ENCODE data around the gene PTPRN2. TPM values are rescaled to one million over a fixed set of nuclear protein-coding genes. Genes with fewer than 3 reads are reported as not detected.

Gene PTPRN2
- total RNA-seq, 2 experiments from 2014 or later: 0.70 TPM; not detected in 1

DNA sequence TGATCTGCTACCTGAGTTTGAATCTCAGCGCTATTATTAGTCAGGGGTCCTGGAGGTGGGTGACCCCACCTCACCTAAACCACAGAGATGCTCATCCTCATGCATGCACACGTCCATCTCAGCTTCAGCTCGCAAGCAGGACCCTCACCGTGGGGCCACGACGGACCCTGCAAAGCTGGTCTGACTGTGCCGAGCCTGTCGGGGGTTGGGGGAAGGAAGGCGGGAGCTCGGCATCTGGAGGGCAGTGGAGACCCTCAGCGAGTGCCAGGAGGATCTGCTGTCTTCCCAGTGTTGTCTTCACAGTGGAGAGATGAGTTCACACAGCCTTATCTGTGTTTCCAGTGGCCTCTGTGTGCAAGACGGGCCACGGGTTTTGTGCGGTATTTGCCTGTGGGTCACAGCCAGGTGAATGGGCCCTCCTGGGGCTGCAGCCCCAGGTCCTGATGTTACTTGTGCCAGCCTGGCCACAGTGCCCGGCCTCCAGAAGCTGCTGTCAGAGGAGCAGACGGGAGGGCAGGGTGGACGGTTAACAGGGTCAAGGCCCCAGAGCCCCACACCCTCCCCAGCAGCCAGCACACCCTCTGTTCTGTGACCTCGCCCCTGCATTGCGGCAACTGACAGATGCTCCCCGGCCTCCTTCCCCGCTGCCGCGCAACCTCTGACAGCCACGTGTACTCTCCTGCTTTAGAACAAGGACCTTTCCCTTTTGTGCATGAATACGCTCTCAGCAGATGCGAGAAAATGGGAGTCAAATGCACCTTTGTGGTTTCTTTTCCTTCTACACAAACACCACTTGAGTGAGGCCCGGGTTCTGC lies 722.1 kb downstream of the PTPRN2 start:
- Histone ChIP-seq H3K79me2 (ENCODE audit: insufficient read depth, low read depth, low read length) (no peaks in the 10 kb centered on the region), H2AFZ (ENCODE audit: low read length) (no peak overlapping the region), H4K20me1 (ENCODE audit: insufficient read depth, low read length) (no peaks in the 10 kb centered on the region), H3K36me3 (ENCODE audit: insufficient read depth, low read length) (no peaks in the 10 kb centered on the region), H3K4me1 (ENCODE audit: insufficient read depth, low read length, poor library complexity, severe bottlenecking) (no peaks in the 10 kb centered on the region), H3K4me2 (ENCODE audit: low read length) (no peak overlapping the region), H3K9me2 (ENCODE audit: insufficient read depth, low read length) (no peaks in the 10 kb centered on the region), H3K4me3 (ENCODE audit: low read depth, low read length, poor library complexity, severe bottlenecking) (no peak overlapping the region), H3K9me3 (ENCODE audit: low read length) (no peaks in the 10 kb centered on the region), H3K27ac (ENCODE audit: low read depth, low read length, poor library complexity, severe bottlenecking) (no peak overlapping the region)
- intact Hi-C loops (cut with micrococcal nuclease; ENCODE audit: unreplicated experiment): no loop called here
- ChIA-PET CTCF (ENCODE audit: unreplicated experiment) (no interaction called here), POLR2A (no interaction called here)
- TF ChIP-seq, protein P1, sequence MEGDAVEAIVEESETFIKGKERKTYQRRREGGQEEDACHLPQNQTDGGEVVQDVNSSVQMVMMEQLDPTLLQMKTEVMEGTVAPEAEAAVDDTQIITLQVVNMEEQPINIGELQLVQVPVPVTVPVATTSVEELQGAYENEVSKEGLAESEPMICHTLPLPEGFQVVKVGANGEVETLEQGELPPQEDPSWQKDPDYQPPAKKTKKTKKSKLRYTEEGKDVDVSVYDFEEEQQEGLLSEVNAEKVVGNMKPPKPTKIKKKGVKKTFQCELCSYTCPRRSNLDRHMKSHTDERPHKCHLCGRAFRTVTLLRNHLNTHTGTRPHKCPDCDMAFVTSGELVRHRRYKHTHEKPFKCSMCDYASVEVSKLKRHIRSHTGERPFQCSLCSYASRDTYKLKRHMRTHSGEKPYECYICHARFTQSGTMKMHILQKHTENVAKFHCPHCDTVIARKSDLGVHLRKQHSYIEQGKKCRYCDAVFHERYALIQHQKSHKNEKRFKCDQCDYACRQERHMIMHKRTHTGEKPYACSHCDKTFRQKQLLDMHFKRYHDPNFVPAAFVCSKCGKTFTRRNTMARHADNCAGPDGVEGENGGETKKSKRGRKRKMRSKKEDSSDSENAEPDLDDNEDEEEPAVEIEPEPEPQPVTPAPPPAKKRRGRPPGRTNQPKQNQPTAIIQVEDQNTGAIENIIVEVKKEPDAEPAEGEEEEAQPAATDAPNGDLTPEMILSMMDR (conservative IDR thresholded peaks at IDR 0.05; ENCODE audit: low read length): no peak
- no peak for TF ChIP-seq EZH2phosphoT487 (IDR thresholded peaks at IDR 0.05; ENCODE audit: borderline replicate concordance, low read depth, low read length)
- no TSS peak for BruUV-seq (replicated peaks)
- no peak for DNase-seq (ENCODE audit: low spot score)

DNA sequence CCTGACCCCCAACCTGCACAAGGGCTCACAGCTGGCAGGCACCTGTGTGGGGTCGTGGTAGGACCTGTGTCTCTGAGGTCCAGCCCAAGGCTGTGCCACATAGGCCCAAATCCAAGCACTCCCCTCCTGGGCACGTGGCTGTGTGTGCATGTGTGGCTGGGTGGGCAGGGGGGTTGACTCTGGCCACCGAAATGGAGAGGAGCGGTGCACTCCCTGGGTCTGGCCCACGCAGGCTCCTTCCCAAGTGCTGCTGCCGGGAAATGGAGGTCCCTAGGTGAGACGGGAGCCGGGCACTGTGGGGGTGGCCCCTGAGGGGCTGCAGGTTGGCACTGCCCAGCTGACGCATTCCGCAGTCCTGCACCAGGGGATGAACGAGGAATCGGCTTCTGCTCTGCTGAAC lies 722.7 kb downstream of the PTPRN2 start:
- Histone ChIP-seq H4K20me1 (ENCODE audit: insufficient read depth, low read length) (no peaks in the 10 kb centered on the region), H3K36me3 (ENCODE audit: insufficient read depth, low read length) (no peaks in the 10 kb centered on the region), H3K4me3 (ENCODE audit: low read depth, low read length, poor library complexity, severe bottlenecking) (no peak overlapping the region), H3K9me3 (ENCODE audit: low read length) (no peaks in the 10 kb centered on the region), H3K27ac (ENCODE audit: low read depth, low read length, poor library complexity, severe bottlenecking) (no peak overlapping the region), H3K4me1 (ENCODE audit: insufficient read depth, low read length, poor library complexity, severe bottlenecking) (no peaks in the 10 kb centered on the region), H3K9me2 (ENCODE audit: insufficient read depth, low read length) (no peaks in the 10 kb centered on the region), H3K4me2 (ENCODE audit: low read length) (no peak overlapping the region), H3K79me2 (ENCODE audit: insufficient read depth, low read depth, low read length) (no peaks in the 10 kb centered on the region), H2AFZ (ENCODE audit: low read length) (no peak overlapping the region)
- no peak for DNase-seq (ENCODE audit: low spot score)
- POLR2A ChIA-PET: no interaction called here
- intact Hi-C loops (cut with micrococcal nuclease; ENCODE audit: unreplicated experiment): no loop called here
- CTCF ChIA-PET (ENCODE audit: unreplicated experiment): no interaction called here
- no peak for TF ChIP-seq EZH2phosphoT487 (IDR thresholded peaks at IDR 0.05; ENCODE audit: borderline replicate concordance, low read depth, low read length)
- TF ChIP-seq, protein P1 (conservative IDR thresholded peaks at IDR 0.05; ENCODE audit: low read length): no peak
- BruUV-seq (replicated peaks): no TSS peak

Data from OCI-LY7 (cell line).